ENCODE results near the gene KLHL10. TPM values are rescaled to one million over a fixed set of nuclear protein-coding genes. Genes with fewer than 3 reads are reported as not detected.
"Not testable (repeated sequence)": the region's sequence is repeated elsewhere in the genome, so short reads cannot be mapped to it uniquely, and the experiment has no call there.

The KLHL10 gene
- total and polyA plus RNA-seq, 4 donors, result 0.11 to 0.63 (median 0.30) TPM; not detected in 1

GRCh38 chr17:41870097-41870496 lies 32.5 kb downstream of the KLHL10 start:
- Histone ChIP-seq H3K9me3 (ENCODE audit: control insufficient read depth, insufficient read depth, low read length) (no peaks in the 10 kb centered on the region), H3K27ac (ENCODE audit: low read depth, low read length) (no peak overlapping the region)

DNA sequence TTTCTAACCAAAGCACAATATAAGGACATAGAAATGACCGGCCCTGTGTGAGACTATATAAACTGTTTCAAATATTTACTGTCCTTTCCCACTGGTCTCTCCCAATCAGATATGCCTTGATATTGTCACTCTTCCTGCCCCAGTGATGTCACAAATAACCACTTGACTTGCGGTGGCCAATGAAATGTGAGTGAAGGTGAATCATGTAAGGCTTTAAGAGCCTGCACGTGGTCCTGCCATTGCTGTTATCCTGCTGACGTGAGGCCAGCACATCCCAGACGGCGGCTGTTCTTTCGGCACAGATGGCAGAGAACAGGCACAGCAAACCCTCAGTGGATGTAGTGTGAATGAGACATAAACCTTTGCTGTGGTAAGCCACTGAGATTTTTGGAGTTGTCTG lies 33.0 kb downstream of the KLHL10 start:
- 94% methylated on average over 7 of the region's 7 CpGs for WGBS (ENCODE audit: insufficient coverage)
- H3K36me3 ChIP-seq (ENCODE audit: control insufficient read depth, insufficient read depth, low read length), result peaks cover 68% of the 10 kb centered on the region
- no peaks in the 10 kb centered on the region for H3K4me1 ChIP-seq (ENCODE audit: control insufficient read depth, insufficient read depth, low read length)
- H3K27me3 ChIP-seq (ENCODE audit: control insufficient read depth, insufficient read depth, low read length), result no peaks in the 10 kb centered on the region
- no peak overlapping the region for H3K4me3 ChIP-seq (ENCODE audit: low read depth, low read length)
- no peaks in the 10 kb centered on the region for H3K9me3 ChIP-seq (ENCODE audit: control insufficient read depth, insufficient read depth, low read length)
- no peak for DNase-seq (ENCODE audit: low read depth in 4 of 6, low spot score in 6 of 6)
- H3K27ac ChIP-seq (ENCODE audit: low read depth, low read length), result no peak overlapping the region

More at GRCh38 chr17:41870097-41870496, 32.5 kb downstream of the KLHL10 start:
- Histone ChIP-seq H3K4me1 (ENCODE audit: control insufficient read depth, insufficient read depth, low read length) (no peaks in the 10 kb centered on the region), H3K36me3 (ENCODE audit: control insufficient read depth, insufficient read depth, low read length) (peaks cover 65% of the 10 kb centered on the region), H3K27me3 (ENCODE audit: control insufficient read depth, insufficient read depth, low read length) (no peaks in the 10 kb centered on the region), H3K4me3 (ENCODE audit: low read depth, low read length) (no peak overlapping the region)
- 100% methylated on average over 1 of the region's 2 CpGs for whole genome bisulfite sequencing (ENCODE audit: insufficient coverage)
- no peak for DNase-seq (ENCODE audit: low read depth in 4 of 6, low spot score in 6 of 6)

DNA sequence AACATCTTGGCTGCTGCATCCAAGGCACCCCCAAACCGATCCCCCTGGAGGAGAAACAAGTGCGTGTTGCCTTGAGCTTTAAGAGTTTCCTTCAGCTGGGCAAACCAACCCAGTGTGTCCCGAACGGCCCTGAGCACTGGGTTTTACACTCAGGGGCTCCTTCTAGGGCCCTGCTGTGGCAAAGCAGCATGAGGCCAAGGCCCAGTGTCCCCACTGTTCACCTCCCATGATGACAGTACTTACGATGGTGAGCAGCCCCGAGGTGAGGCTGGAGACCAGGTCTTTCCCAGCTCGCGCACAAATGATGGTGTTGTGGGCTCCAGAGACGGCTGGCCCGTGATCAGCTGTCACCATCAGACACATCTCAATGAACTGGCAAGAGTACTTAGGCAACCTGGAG lies 34.2 kb downstream of the KLHL10 start:
- WGBS (ENCODE audit: insufficient coverage), result 100% methylated on average over 10 of the region's 10 CpGs
- H3K36me3 ChIP-seq (ENCODE audit: control insufficient read depth, insufficient read depth, low read length), result peaks cover 65% of the 10 kb centered on the region

GRCh38 chr17:41873559-41874292 lies 36.1 kb downstream of the KLHL10 start:
- peaks cover 73% of the 10 kb centered on the region for H3K36me3 ChIP-seq (ENCODE audit: control insufficient read depth, insufficient read depth, low read length)
- no peak for DNase-seq (ENCODE audit: low read depth in 4 of 6, low spot score in 6 of 6)
- no peak overlapping the region for H3K27ac ChIP-seq (ENCODE audit: low read depth, low read length)
- H3K27me3 ChIP-seq (ENCODE audit: control insufficient read depth, insufficient read depth, low read length), result no peaks in the 10 kb centered on the region
- no peak overlapping the region for H3K4me3 ChIP-seq (ENCODE audit: low read depth, low read length)
- H3K9me3 ChIP-seq (ENCODE audit: control insufficient read depth, insufficient read depth, low read length), result no peaks in the 10 kb centered on the region
- no peaks in the 10 kb centered on the region for H3K4me1 ChIP-seq (ENCODE audit: control insufficient read depth, insufficient read depth, low read length)
- 98% methylated on average over 7 of the region's 10 CpGs for WGBS (ENCODE audit: insufficient coverage)

More for the DNA sequence above, 34.2 kb downstream of the KLHL10 start:
- Histone ChIP-seq H3K9me3 (ENCODE audit: control insufficient read depth, insufficient read depth, low read length) (no peaks in the 10 kb centered on the region), H3K27ac (ENCODE audit: low read depth, low read length) (no peak overlapping the region), H3K4me3 (ENCODE audit: low read depth, low read length) (no peak overlapping the region), H3K4me1 (ENCODE audit: control insufficient read depth, insufficient read depth, low read length) (no peaks in the 10 kb centered on the region), H3K27me3 (ENCODE audit: control insufficient read depth, insufficient read depth, low read length) (no peaks in the 10 kb centered on the region)
- no peak for DNase-seq (ENCODE audit: low read depth in 4 of 6, low spot score in 6 of 6)

- H3K36me3 ChIP-seq (ENCODE audit: control insufficient read depth, insufficient read depth, low read length), result peaks cover 79% of the 10 kb centered on the region
- H3K4me1 ChIP-seq (ENCODE audit: control insufficient read depth, insufficient read depth, low read length); DNase-seq (ENCODE audit: low read depth in 4 of 6, low spot score in 6 of 6); H3K4me3 ChIP-seq (ENCODE audit: low read depth, low read length); H3K9me3 ChIP-seq (ENCODE audit: control insufficient read depth, insufficient read depth, low read length); H3K27me3 ChIP-seq (ENCODE audit: control insufficient read depth, insufficient read depth, low read length); H3K27ac ChIP-seq (ENCODE audit: low read depth, low read length): not testable (repeated sequence)
- 97% methylated on average over 5 of the region's 9 CpGs for WGBS (ENCODE audit: insufficient coverage)
Measured at GRCh38 chr17:41874293-41874670, 36.7 kb downstream of the KLHL10 start.

DNA sequence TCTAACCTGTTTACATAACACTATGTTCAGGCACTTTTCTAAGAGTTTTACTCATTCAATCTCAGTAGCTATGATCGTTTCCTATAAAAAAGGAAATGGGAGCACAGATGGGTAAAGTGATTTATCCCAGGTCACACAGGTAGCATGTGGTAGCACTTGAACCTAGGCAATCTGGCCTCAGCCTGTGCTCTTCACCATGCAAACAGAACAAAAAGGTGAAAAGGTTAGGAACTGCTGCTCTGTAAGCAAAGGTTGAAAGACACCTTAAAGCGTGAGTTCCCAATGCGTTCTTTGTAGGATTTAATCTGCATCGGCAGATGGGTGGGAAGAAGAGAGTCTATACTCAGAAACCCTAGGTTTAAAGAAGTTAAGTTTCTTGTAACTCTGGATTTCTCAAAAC lies 42.5 kb downstream of the KLHL10 start:
- DNase-seq (ENCODE audit: low read depth in 4 of 6, low spot score in 6 of 6), result no peak
- Histone ChIP-seq H3K4me1 (ENCODE audit: control insufficient read depth, insufficient read depth, low read length) (no peaks in the 10 kb centered on the region), H3K36me3 (ENCODE audit: control insufficient read depth, insufficient read depth, low read length) (peaks cover 75% of the 10 kb centered on the region), H3K27ac (ENCODE audit: low read depth, low read length) (no peak overlapping the region), H3K27me3 (ENCODE audit: control insufficient read depth, insufficient read depth, low read length) (no peaks in the 10 kb centered on the region), H3K4me3 (ENCODE audit: low read depth, low read length) (no peak overlapping the region), H3K9me3 (ENCODE audit: control insufficient read depth, insufficient read depth, low read length) (no peaks in the 10 kb centered on the region)
- WGBS (ENCODE audit: insufficient coverage), result 92% methylated on average over 2 of the region's 4 CpGs

GRCh38 chr17:41882756-41883155 lies 45.1 kb downstream of the KLHL10 start:
- H3K27ac ChIP-seq (ENCODE audit: low read depth, low read length), result no peak overlapping the region
- no peak for DNase-seq (ENCODE audit: low read depth in 4 of 6, low spot score in 6 of 6)
- WGBS (ENCODE audit: insufficient coverage), result 94% methylated on average over 6 of the region's 6 CpGs
- peaks cover 90% of the 10 kb centered on the region for H3K36me3 ChIP-seq (ENCODE audit: control insufficient read depth, insufficient read depth, low read length)
- H3K9me3 ChIP-seq (ENCODE audit: control insufficient read depth, insufficient read depth, low read length), result no peaks in the 10 kb centered on the region
- no peaks in the 10 kb centered on the region for H3K4me1 ChIP-seq (ENCODE audit: control insufficient read depth, insufficient read depth, low read length)
- H3K4me3 ChIP-seq (ENCODE audit: low read depth, low read length), result no peak overlapping the region
- H3K27me3 ChIP-seq (ENCODE audit: control insufficient read depth, insufficient read depth, low read length), result no peaks in the 10 kb centered on the region

DNA sequence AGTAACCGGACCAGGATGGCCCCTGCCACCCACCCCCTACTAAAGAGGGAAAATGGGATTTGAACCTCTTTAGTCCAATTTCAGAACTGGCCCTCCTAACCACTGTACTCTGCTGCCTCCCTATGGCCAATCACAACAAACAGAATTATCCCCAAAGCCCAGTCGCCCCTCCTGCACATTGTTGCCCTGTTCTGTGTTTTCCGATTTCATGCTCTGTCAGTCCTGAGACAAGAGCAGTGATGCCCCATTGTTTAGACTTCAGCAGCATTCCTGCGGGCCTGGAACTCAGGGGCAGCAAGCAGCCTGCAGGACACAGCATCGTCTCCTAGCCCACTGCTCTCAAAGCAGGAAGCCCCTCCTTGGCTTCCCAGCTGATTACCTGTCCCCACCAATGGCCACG lies 48.1 kb downstream of the KLHL10 start:
- no peaks in the 10 kb centered on the region for H3K4me1 ChIP-seq (ENCODE audit: control insufficient read depth, insufficient read depth, low read length)
- no peak for DNase-seq (ENCODE audit: low read depth in 4 of 6, low spot score in 6 of 6)
- 42% methylated on average over 5 of the region's 6 CpGs for WGBS (ENCODE audit: insufficient coverage)
- H3K36me3 ChIP-seq (ENCODE audit: control insufficient read depth, insufficient read depth, low read length), result peaks cover 89% of the 10 kb centered on the region
- no peak overlapping the region for H3K27ac ChIP-seq (ENCODE audit: low read depth, low read length)
- no peak overlapping the region for H3K4me3 ChIP-seq (ENCODE audit: low read depth, low read length)
- H3K9me3 ChIP-seq (ENCODE audit: control insufficient read depth, insufficient read depth, low read length), result no peaks in the 10 kb centered on the region
- H3K27me3 ChIP-seq (ENCODE audit: control insufficient read depth, insufficient read depth, low read length), result no peaks in the 10 kb centered on the region

- Histone ChIP-seq H3K27ac (ENCODE audit: low read depth, low read length) (no peak overlapping the region), H3K27me3 (ENCODE audit: control insufficient read depth, insufficient read depth, low read length) (no peaks in the 10 kb centered on the region), H3K36me3 (ENCODE audit: control insufficient read depth, insufficient read depth, low read length) (peaks cover 94% of the 10 kb centered on the region), H3K9me3 (ENCODE audit: control insufficient read depth, insufficient read depth, low read length) (no peaks in the 10 kb centered on the region), H3K4me1 (ENCODE audit: control insufficient read depth, insufficient read depth, low read length) (no peaks in the 10 kb centered on the region), H3K4me3 (ENCODE audit: low read depth, low read length) (no peak overlapping the region)
- no peak for DNase-seq (ENCODE audit: low read depth in 4 of 6, low spot score in 6 of 6)
- 83% methylated on average over 3 of the region's 6 CpGs for WGBS (ENCODE audit: insufficient coverage)
Measured at GRCh38 chr17:41888332-41888965, 50.8 kb downstream of the KLHL10 start.
